PC-3 (cell line): ENCODE measurements around the gene ICE2. TPM values are rescaled to one million over a fixed set of nuclear protein-coding genes. Genes with fewer than 3 reads are reported as not detected.

ENCODE experiments used
- ATAC-seq: fragments of 200-7000 bp; cut with Tn5 transposase; 2 replicates; pipeline ENCODE4 v1.9.1; 2020; ENCODE audit warnings: mild to moderate bottlenecking, moderate library complexity
- BruUV-seq: library from RNA; stranded (reverse); fragments of 400-500 nt; replicated peaks from 2 replicates; lab custom pipeline; 2021; lab: Mats Ljungman, UMichigan
- CTCF ChIA-PET: fragments of 300-600 bp; sonication (Branson Sonifier 250); formaldehyde crosslinking; loops from one replicate; lab custom pipeline; 2022; ENCODE audit warnings: antibody characterized with exemption; lab: Charles Lee
- POLR2A ChIA-PET: fragments of 300-600 bp; sonication (Branson Sonifier 250); formaldehyde crosslinking; loops from one replicate; lab custom pipeline; 2022; ENCODE audit warnings: antibody characterized with exemption; ENCODE audit not compliant: unreplicated experiment; lab: Charles Lee
- DNase-seq: peaks from one replicate; pipeline ENCODE4 v3.0.0-alpha.2; 2015
- H2AFZ ChIP-seq: fragments of 300-600 bp; sonication (generic); 2 replicates; pipeline ENCODE4 v1.6.0; 2016; ENCODE audit warnings: antibody characterized with exemption, low read length
- H3F3A ChIP-seq: fragments of 300-600 bp; sonication (generic); one replicate; pipeline ENCODE4 v1.6.0; 2017; ENCODE audit warnings: antibody characterized with exemption, low read length, control low read depth, mild to moderate bottlenecking; ENCODE audit not compliant: unreplicated experiment
- H3K27ac ChIP-seq: fragments of 300-600 bp; sonication (generic); 2 replicates; pipeline ENCODE4 v1.5.1; 2016; ENCODE audit warnings: mild to moderate bottlenecking, low read length
- H3K27me3 ChIP-seq: fragments of 300-600 bp; sonication (generic); 2 replicates; pipeline ENCODE4 v1.6.1; 2016; ENCODE audit warnings: low read length, mixed read lengths
- H3K36me3 ChIP-seq: fragments of 300-600 bp; sonication (generic); 2 replicates; pipeline ENCODE4 v1.6.1; 2016; ENCODE audit warnings: low read depth, mixed run types, low read length, mixed read lengths
- H3K4me1 ChIP-seq: fragments of 300-600 bp; sonication (generic); 2 replicates; pipeline ENCODE4 v1.5.1; 2016; ENCODE audit warnings: low read length; ENCODE audit not compliant: insufficient read depth
- H3K4me2 ChIP-seq: fragments of 300-600 bp; sonication (generic); 2 replicates; pipeline ENCODE4 v1.6.0; 2016; ENCODE audit warnings: low read length
- H3K4me3 ChIP-seq: fragments of 300-600 bp; sonication (generic); 2 replicates; pipeline ENCODE4 v1.5.1; 2016; ENCODE audit warnings: mild to moderate bottlenecking, low read length, mixed read lengths
- H3K79me2 ChIP-seq: fragments of 300-600 bp; sonication (generic); 2 replicates; pipeline ENCODE4 v1.6.1; 2017; ENCODE audit warnings: low read length, mixed read lengths
- H3K9ac ChIP-seq: fragments of 300-600 bp; sonication (generic); 2 replicates; pipeline ENCODE4 v1.6.0; 2016; ENCODE audit warnings: mild to moderate bottlenecking, low read length
- H3K9me2 ChIP-seq: fragments of 300-600 bp; sonication (generic); replicated peaks from 2 replicates; pipeline ENCODE4 v1.6.1; 2016; ENCODE audit warnings: mixed run types, low read length, mixed read lengths
- H3K9me3 ChIP-seq: fragments of 300-600 bp; sonication (generic); 2 replicates; pipeline ENCODE4 v1.6.1; 2016; ENCODE audit warnings: low read length, mixed read lengths
- H4K20me1 ChIP-seq: fragments of 300-600 bp; sonication (generic); 2 replicates; pipeline ENCODE4 v1.6.1; 2016; ENCODE audit warnings: low read length, mixed read lengths
- EZH2 ChIP-seq: fragments of 300-600 bp; sonication (generic); IDR thresholded peaks from one replicate; pipeline ENCODE4 v1.6.1; 2017; ENCODE audit warnings: antibody characterized with exemption, mild to moderate bottlenecking, low read length; ENCODE audit not compliant: unreplicated experiment
- EZH2phosphoT487 ChIP-seq: fragments of 300-600 bp; sonication (generic); IDR thresholded peaks from 2 replicates; pipeline ENCODE4 v1.6.1; 2018; ENCODE audit warnings: mild to moderate bottlenecking, antibody characterized with exemption, low read length, borderline replicate concordance
- intact Hi-C: fragments of 100-400 bp; cut with micrococcal nuclease; formaldehyde crosslinking; loops from 2 replicates; pipeline ENCODE4 v1.9.0; 2023
- total RNA-seq: library from RNA; depleted of rRNA; stranded (reverse); fragments of >200 nt; gene quantifications from 2 replicates; pipeline ENCODE4 v1.2.3, GENCODE V29; 2014
- TF ChIP-seq, protein P1 (sequence below): fragments of 300-600 bp; sonication (generic); conservative IDR thresholded peaks from 2 replicates; pipeline ENCODE4 v1.5.1; 2017; ENCODE audit warnings: antibody characterized with exemption, low read depth, mild to moderate bottlenecking, low read length

ICE2 gene
- total RNA-seq, 1 experiment from 2014 or later, result 14.8 TPM

DNA sequence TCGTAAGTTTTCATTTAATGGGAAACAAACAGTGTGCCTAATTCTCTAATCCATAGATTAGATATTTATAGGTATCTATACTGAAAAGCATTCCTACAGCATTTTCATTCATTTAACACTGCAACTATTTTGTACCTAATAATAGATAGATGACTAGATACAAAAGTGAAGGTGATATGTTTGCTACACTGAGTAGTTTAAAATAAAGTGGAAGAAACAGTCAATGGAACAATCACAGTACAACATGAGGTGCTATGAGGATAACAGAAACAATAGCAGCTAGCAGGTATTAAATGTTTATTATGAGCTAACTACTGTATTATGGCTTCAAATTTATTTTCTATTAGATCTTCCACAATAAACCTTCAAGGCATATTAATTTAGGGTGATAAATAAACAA is 50.0 kb downstream of the ICE2 start:
- H3F3A ChIP-seq, result no peaks in the 10 kb centered on the region
- no peaks in the 10 kb centered on the region for H3K27me3 ChIP-seq
- H3K79me2 ChIP-seq, result no peaks in the 10 kb centered on the region
- POLR2A ChIA-PET, result no interaction called here
- no peak overlapping the region for H3K9ac ChIP-seq
- no peak overlapping the region for H3K4me3 ChIP-seq
- H3K36me3 ChIP-seq, result peaks cover 12% of the 10 kb centered on the region; the same call in 1 of the 2 replicates
- H3K4me1 ChIP-seq, result peaks cover 14% of the 10 kb centered on the region
- ATAC-seq (no peak), DNase-seq (no peak)
- no peaks in the 10 kb centered on the region for H3K9me3 ChIP-seq
- no peak overlapping the region for H2AFZ ChIP-seq
- TF ChIP-seq, protein P1, sequence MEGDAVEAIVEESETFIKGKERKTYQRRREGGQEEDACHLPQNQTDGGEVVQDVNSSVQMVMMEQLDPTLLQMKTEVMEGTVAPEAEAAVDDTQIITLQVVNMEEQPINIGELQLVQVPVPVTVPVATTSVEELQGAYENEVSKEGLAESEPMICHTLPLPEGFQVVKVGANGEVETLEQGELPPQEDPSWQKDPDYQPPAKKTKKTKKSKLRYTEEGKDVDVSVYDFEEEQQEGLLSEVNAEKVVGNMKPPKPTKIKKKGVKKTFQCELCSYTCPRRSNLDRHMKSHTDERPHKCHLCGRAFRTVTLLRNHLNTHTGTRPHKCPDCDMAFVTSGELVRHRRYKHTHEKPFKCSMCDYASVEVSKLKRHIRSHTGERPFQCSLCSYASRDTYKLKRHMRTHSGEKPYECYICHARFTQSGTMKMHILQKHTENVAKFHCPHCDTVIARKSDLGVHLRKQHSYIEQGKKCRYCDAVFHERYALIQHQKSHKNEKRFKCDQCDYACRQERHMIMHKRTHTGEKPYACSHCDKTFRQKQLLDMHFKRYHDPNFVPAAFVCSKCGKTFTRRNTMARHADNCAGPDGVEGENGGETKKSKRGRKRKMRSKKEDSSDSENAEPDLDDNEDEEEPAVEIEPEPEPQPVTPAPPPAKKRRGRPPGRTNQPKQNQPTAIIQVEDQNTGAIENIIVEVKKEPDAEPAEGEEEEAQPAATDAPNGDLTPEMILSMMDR, result no peak
- TF ChIP-seq EZH2phosphoT487, result no peak
- TF ChIP-seq EZH2, result no peak
- H4K20me1 ChIP-seq, result no peaks in the 10 kb centered on the region
- no TSS peak for BruUV-seq
- intact Hi-C loops, result no loop called here
- H3K4me2 ChIP-seq, result no peak overlapping the region
- H3K27ac ChIP-seq, result no peak overlapping the region
- no peaks in the 10 kb centered on the region for H3K9me2 ChIP-seq
- CTCF ChIA-PET, result no interaction called here

- intact Hi-C loops, result no loop called here
- ChIA-PET CTCF (no interaction called here), POLR2A (no interaction called here)
- Histone ChIP-seq H3K4me2 (peak overlapping the region; percentile 57), H3K4me3 (no peak overlapping the region), H3K36me3 (peaks cover 12% of the 10 kb centered on the region; the same call in 1 of the 2 replicates), H3K4me1 (peaks cover 33% of the 10 kb centered on the region), H3K79me2 (no peaks in the 10 kb centered on the region), H3K9me2 (no peaks in the 10 kb centered on the region), H3K27ac (peak overlapping the region; percentile 53), H3K27me3 (no peaks in the 10 kb centered on the region), H3K9me3 (no peaks in the 10 kb centered on the region), H3F3A (peaks cover 2% of the 10 kb centered on the region), H2AFZ (no peak overlapping the region), H4K20me1 (no peaks in the 10 kb centered on the region), H3K9ac (no peak overlapping the region)
- no peak for TF ChIP-seq EZH2phosphoT487
- TF ChIP-seq, protein P1, result no peak
- TF ChIP-seq EZH2, result no peak
- no TSS peak for BruUV-seq
- DNase-seq, result peak; percentile 74
- ATAC-seq, result peak; percentile 78
Measured at GRCh38 chr15:60426870-60427508, 52.0 kb downstream of the ICE2 start.

GRCh38 chr15:60425461-60425860 is 53.5 kb downstream of the ICE2 start:
- Histone ChIP-seq H3K4me1 (peaks cover 48% of the 10 kb centered on the region), H2AFZ (no peak overlapping the region), H3K27me3 (no peaks in the 10 kb centered on the region), H3K79me2 (no peaks in the 10 kb centered on the region), H3K4me3 (no peak overlapping the region), H4K20me1 (no peaks in the 10 kb centered on the region), H3K9me3 (no peaks in the 10 kb centered on the region), H3K9ac (no peak overlapping the region), H3K36me3 (peaks cover 8% of the 10 kb centered on the region; the same call in 1 of the 2 replicates), H3F3A (peaks cover 6% of the 10 kb centered on the region), H3K9me2 (no peaks in the 10 kb centered on the region), H3K4me2 (no peak overlapping the region), H3K27ac (no peak overlapping the region)
- no peak for DNase-seq
- intact Hi-C loops, result no loop called here
- no peak for ATAC-seq
- ChIA-PET CTCF (no interaction called here), POLR2A (no interaction called here)
- TF ChIP-seq, protein P1, result no peak
- no peak for TF ChIP-seq EZH2
- TF ChIP-seq EZH2phosphoT487, result no peak
- no TSS peak for BruUV-seq
